ENCODE measurements around the gene SOX2.

SOX2 gene

GRCh38 chr3:181728470-181729340 lies 17.0 kb downstream of the SOX2 start:
- no peak overlapping the region for H3K4me3 Mint-ChIP-seq
- H3K36me3 Mint-ChIP-seq (ENCODE audit: insufficient read depth) = peaks cover 11% of the 10 kb centered on the region
- H3K27ac Mint-ChIP-seq (ENCODE audit: low read depth) = no peak overlapping the region
- peaks cover 6% of the 10 kb centered on the region for H3K4me1 Mint-ChIP-seq
- DNase-seq (ENCODE audit: low spot score in 2 of 2) (no peak), ATAC-seq (replicated peaks; ENCODE audit: extremely low read depth, poor library complexity, severe bottlenecking) (no peak)
- H3K27me3 Mint-ChIP-seq = peaks cover 86% of the 10 kb centered on the region
- peaks cover 10% of the 10 kb centered on the region for H3K9me3 Mint-ChIP-seq

GRCh38 chr3:181729341-181729869 lies 17.7 kb downstream of the SOX2 start:
- H3K9me3 Mint-ChIP-seq = peaks cover 5% of the 10 kb centered on the region
- H3K4me3 Mint-ChIP-seq = no peak overlapping the region
- ATAC-seq (replicated peaks; ENCODE audit: extremely low read depth, poor library complexity, severe bottlenecking) (no peak), DNase-seq (ENCODE audit: low spot score in 2 of 2) (no peak)
- H3K27ac Mint-ChIP-seq (ENCODE audit: low read depth) = no peak overlapping the region
- peaks cover 6% of the 10 kb centered on the region for H3K36me3 Mint-ChIP-seq (ENCODE audit: insufficient read depth)
- H3K4me1 Mint-ChIP-seq = peaks cover 6% of the 10 kb centered on the region
- peaks cover 79% of the 10 kb centered on the region for H3K27me3 Mint-ChIP-seq

GRCh38 chr3:181730316-181730715 lies 18.6 kb downstream of the SOX2 start:
- peaks cover 5% of the 10 kb centered on the region for H3K9me3 Mint-ChIP-seq
- no peak for DNase-seq (ENCODE audit: low spot score in 2 of 2)
- no peak overlapping the region for H3K27ac Mint-ChIP-seq (ENCODE audit: low read depth)
- H3K27me3 Mint-ChIP-seq = peaks cover 69% of the 10 kb centered on the region
- ATAC-seq (replicated peaks; ENCODE audit: extremely low read depth, poor library complexity, severe bottlenecking) = no peak
- peaks cover 6% of the 10 kb centered on the region for H3K4me1 Mint-ChIP-seq
- no peak overlapping the region for H3K4me3 Mint-ChIP-seq
- peaks cover 6% of the 10 kb centered on the region for H3K36me3 Mint-ChIP-seq (ENCODE audit: insufficient read depth)

- Mint-ChIP-seq H3K9me3 (peaks cover 5% of the 10 kb centered on the region), H3K27me3 (peaks cover 63% of the 10 kb centered on the region), H3K36me3 (ENCODE audit: insufficient read depth) (peaks cover 2% of the 10 kb centered on the region), H3K4me1 (peaks cover 6% of the 10 kb centered on the region), H3K27ac (ENCODE audit: low read depth) (no peak overlapping the region), H3K4me3 (no peak overlapping the region)
- no peak for ATAC-seq (replicated peaks; ENCODE audit: extremely low read depth, poor library complexity, severe bottlenecking)
- DNase-seq (ENCODE audit: low spot score in 2 of 2) = no peak
These were observed 19.2 kb downstream of the SOX2 start for GRCh38 chr3:181730934-181731333.

- peaks cover 13% of the 10 kb centered on the region for H3K27me3 Mint-ChIP-seq
- no peak for ATAC-seq (replicated peaks; ENCODE audit: extremely low read depth, poor library complexity, severe bottlenecking)
- H3K27ac Mint-ChIP-seq (ENCODE audit: low read depth) = no peak overlapping the region
These were observed 24.2 kb downstream of the SOX2 start for GRCh38 chr3:181735911-181736310.

GRCh38 chr3:181738551-181738950 lies 26.8 kb downstream of the SOX2 start:
- DNase-seq (ENCODE audit: low spot score in 2 of 2) = no peak
- Mint-ChIP-seq H3K4me3 (no peak overlapping the region), H3K36me3 (ENCODE audit: insufficient read depth) (no peaks in the 10 kb centered on the region), H3K4me1 (no peaks in the 10 kb centered on the region), H3K9me3 (no peaks in the 10 kb centered on the region), H3K27me3 (no peaks in the 10 kb centered on the region), H3K27ac (ENCODE audit: low read depth) (no peak overlapping the region)
- ATAC-seq (replicated peaks; ENCODE audit: extremely low read depth, poor library complexity, severe bottlenecking) = no peak

More at GRCh38 chr3:181735911-181736310, 24.2 kb downstream of the SOX2 start:
- DNase-seq (ENCODE audit: low spot score in 2 of 2) = no peak
- no peaks in the 10 kb centered on the region for H3K36me3 Mint-ChIP-seq (ENCODE audit: insufficient read depth)
- no peaks in the 10 kb centered on the region for H3K4me1 Mint-ChIP-seq
- H3K4me3 Mint-ChIP-seq = no peak overlapping the region
- peaks cover 2% of the 10 kb centered on the region for H3K9me3 Mint-ChIP-seq

GRCh38 chr3:181739628-181740027 lies 27.9 kb downstream of the SOX2 start:
- DNase-seq (ENCODE audit: low spot score in 2 of 2) = no peak
- H3K4me3 Mint-ChIP-seq = no peak overlapping the region
- H3K27ac Mint-ChIP-seq (ENCODE audit: low read depth) = no peak overlapping the region
- no peaks in the 10 kb centered on the region for H3K36me3 Mint-ChIP-seq (ENCODE audit: insufficient read depth)
- H3K27me3 Mint-ChIP-seq = no peaks in the 10 kb centered on the region
- no peaks in the 10 kb centered on the region for H3K9me3 Mint-ChIP-seq
- no peaks in the 10 kb centered on the region for H3K4me1 Mint-ChIP-seq
- ATAC-seq (replicated peaks; ENCODE audit: extremely low read depth, poor library complexity, severe bottlenecking) = no peak

GRCh38 chr3:181741417-181741816 lies 29.7 kb downstream of the SOX2 start:
- no peak overlapping the region for H3K4me3 Mint-ChIP-seq
- no peak for ATAC-seq (replicated peaks; ENCODE audit: extremely low read depth, poor library complexity, severe bottlenecking)
- no peak overlapping the region for H3K27ac Mint-ChIP-seq (ENCODE audit: low read depth)
- H3K36me3 Mint-ChIP-seq (ENCODE audit: insufficient read depth) = no peaks in the 10 kb centered on the region
- no peak for DNase-seq (ENCODE audit: low spot score in 2 of 2)
- peaks cover 3% of the 10 kb centered on the region for H3K9me3 Mint-ChIP-seq
- no peaks in the 10 kb centered on the region for H3K27me3 Mint-ChIP-seq
- no peaks in the 10 kb centered on the region for H3K4me1 Mint-ChIP-seq

GRCh38 chr3:181752202-181752671 lies 40.5 kb downstream of the SOX2 start:
- Mint-ChIP-seq H3K27ac (ENCODE audit: low read depth) (no peak overlapping the region), H3K9me3 (no peaks in the 10 kb centered on the region), H3K4me1 (no peaks in the 10 kb centered on the region), H3K27me3 (peaks cover 11% of the 10 kb centered on the region), H3K4me3 (no peak overlapping the region), H3K36me3 (ENCODE audit: insufficient read depth) (peaks cover 2% of the 10 kb centered on the region)
- ATAC-seq (replicated peaks; ENCODE audit: extremely low read depth, poor library complexity, severe bottlenecking) (no peak), DNase-seq (ENCODE audit: low spot score in 2 of 2) (no peak)

- H3K27me3 Mint-ChIP-seq = peaks cover 11% of the 10 kb centered on the region
- DNase-seq (ENCODE audit: low spot score in 2 of 2) = no peak
- H3K4me3 Mint-ChIP-seq = no peak overlapping the region
- no peaks in the 10 kb centered on the region for H3K4me1 Mint-ChIP-seq
- H3K27ac Mint-ChIP-seq (ENCODE audit: low read depth) = no peak overlapping the region
- no peaks in the 10 kb centered on the region for H3K9me3 Mint-ChIP-seq
- H3K36me3 Mint-ChIP-seq (ENCODE audit: insufficient read depth) = peaks cover 2% of the 10 kb centered on the region
- ATAC-seq (replicated peaks; ENCODE audit: extremely low read depth, poor library complexity, severe bottlenecking) = no peak
These were observed 41.7 kb downstream of the SOX2 start for GRCh38 chr3:181753391-181753790.

- ATAC-seq (replicated peaks; ENCODE audit: extremely low read depth, poor library complexity, severe bottlenecking) (no peak), DNase-seq (ENCODE audit: low spot score in 2 of 2) (no peak)
- no peaks in the 10 kb centered on the region for H3K4me1 Mint-ChIP-seq
- no peak overlapping the region for H3K27ac Mint-ChIP-seq (ENCODE audit: low read depth)
- H3K9me3 Mint-ChIP-seq = no peaks in the 10 kb centered on the region
- H3K36me3 Mint-ChIP-seq (ENCODE audit: insufficient read depth) = no peaks in the 10 kb centered on the region
- peaks cover 11% of the 10 kb centered on the region for H3K27me3 Mint-ChIP-seq
- H3K4me3 Mint-ChIP-seq = no peak overlapping the region
These were observed 44.2 kb downstream of the SOX2 start for GRCh38 chr3:181755959-181756358.

GRCh38 chr3:181756645-181757297 lies 45.0 kb downstream of the SOX2 start:
- Mint-ChIP-seq H3K4me3 (no peak overlapping the region), H3K36me3 (ENCODE audit: insufficient read depth) (no peaks in the 10 kb centered on the region), H3K27ac (ENCODE audit: low read depth) (no peak overlapping the region), H3K9me3 (no peaks in the 10 kb centered on the region), H3K27me3 (peaks cover 11% of the 10 kb centered on the region), H3K4me1 (no peaks in the 10 kb centered on the region)
- no peak for ATAC-seq (replicated peaks; ENCODE audit: extremely low read depth, poor library complexity, severe bottlenecking)
- no peak for DNase-seq (ENCODE audit: low spot score in 2 of 2)

Measured in central memory CD8-positive, alpha-beta T cell (primary cell).